Measurements from ENCODE around the gene IGSF21.

The IGSF21 gene

GRCh38 chr1:18110968-18111367, 3.4 kb downstream of the IGSF21 start:
- TF ChIP-seq CTCF (conservative IDR thresholded peaks at IDR 0.05; ENCODE audit: low read length), result no peak
- H3K4me3 ChIP-seq (ENCODE audit: low read length), result no peak overlapping the region
- no peak for DNase-seq (ENCODE audit: low read depth)

- H3K4me3 ChIP-seq (ENCODE audit: low read length), result no peak overlapping the region
- DNase-seq (ENCODE audit: low read depth), result no peak
- TF ChIP-seq CTCF (conservative IDR thresholded peaks at IDR 0.05; ENCODE audit: low read length), result no peak
Measured at GRCh38 chr1:18111605-18112297, 4.2 kb downstream of the IGSF21 start.

DNA sequence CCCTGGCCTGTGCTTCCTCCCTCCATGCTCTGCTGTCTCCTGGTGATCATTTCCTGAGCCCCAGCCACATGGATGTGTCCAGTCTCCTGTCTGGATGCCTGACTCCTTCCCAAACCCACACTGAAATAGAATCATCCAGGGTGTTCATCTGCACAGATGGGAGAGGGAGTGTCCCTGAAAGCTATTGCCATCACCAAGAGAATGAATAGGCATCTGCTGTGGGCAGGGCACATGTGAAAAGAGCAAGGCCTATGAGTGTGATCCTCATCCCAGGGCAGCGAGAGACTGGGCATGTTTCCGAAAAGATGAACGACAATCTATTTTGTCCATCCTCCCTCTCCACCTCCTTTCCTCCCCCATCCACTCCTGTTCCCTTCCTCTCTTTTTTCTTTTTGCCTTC, 5.0 kb downstream of the IGSF21 start:
- DNase-seq (ENCODE audit: low read depth), result no peak
- H3K4me3 ChIP-seq (ENCODE audit: low read length), result no peak overlapping the region
- no peak for TF ChIP-seq CTCF (conservative IDR thresholded peaks at IDR 0.05; ENCODE audit: low read length)

GRCh38 chr1:18114726-18115410, 7.3 kb downstream of the IGSF21 start:
- DNase-seq (ENCODE audit: low read depth), result no peak
- TF ChIP-seq CTCF (conservative IDR thresholded peaks at IDR 0.05; ENCODE audit: low read length), result no peak
- no peak overlapping the region for H3K4me3 ChIP-seq (ENCODE audit: low read length)

- H3K4me3 ChIP-seq (ENCODE audit: low read length), result no peak overlapping the region
Measured at GRCh38 chr1:18116777-18117176, 9.2 kb downstream of the IGSF21 start.

GRCh38 chr1:18118078-18118477, 10.5 kb downstream of the IGSF21 start:
- H3K4me3 ChIP-seq (ENCODE audit: low read length), result no peak overlapping the region
- no peak for DNase-seq (ENCODE audit: low read depth)
- no peak for TF ChIP-seq CTCF (conservative IDR thresholded peaks at IDR 0.05; ENCODE audit: low read length)

More at GRCh38 chr1:18116777-18117176, 9.2 kb downstream of the IGSF21 start:
- TF ChIP-seq CTCF (conservative IDR thresholded peaks at IDR 0.05; ENCODE audit: low read length), result no peak
- no peak for DNase-seq (ENCODE audit: low read depth)

DNA sequence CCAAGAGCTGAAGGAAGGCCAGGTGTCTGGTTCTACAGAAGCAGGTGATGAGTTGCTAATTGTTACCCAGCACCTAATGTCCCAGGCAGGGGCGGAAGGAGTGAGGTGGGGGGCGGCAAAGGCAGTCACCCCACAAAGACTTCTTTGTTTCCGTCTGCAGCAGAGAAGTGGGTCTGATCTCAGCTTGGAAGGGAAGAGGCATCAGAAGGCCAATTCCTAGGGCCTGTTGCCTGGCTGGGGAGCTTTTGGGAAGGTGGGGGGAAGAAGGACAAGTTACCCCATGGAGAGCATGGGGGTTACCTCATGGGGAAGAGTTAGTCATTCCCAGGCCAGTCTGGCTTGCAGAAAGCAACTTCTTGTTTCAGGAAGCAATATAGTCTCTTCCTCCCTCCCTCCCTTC, 10.9 kb downstream of the IGSF21 start:
- no peak overlapping the region for H3K4me3 ChIP-seq (ENCODE audit: low read length)

More for the DNA sequence above, 10.9 kb downstream of the IGSF21 start:
- DNase-seq (ENCODE audit: low read depth), result no peak
- TF ChIP-seq CTCF (conservative IDR thresholded peaks at IDR 0.05; ENCODE audit: low read length), result no peak

All from AG10803 (cell line).